ENCODE data around the gene PITX2.

Gene PITX2

DNA sequence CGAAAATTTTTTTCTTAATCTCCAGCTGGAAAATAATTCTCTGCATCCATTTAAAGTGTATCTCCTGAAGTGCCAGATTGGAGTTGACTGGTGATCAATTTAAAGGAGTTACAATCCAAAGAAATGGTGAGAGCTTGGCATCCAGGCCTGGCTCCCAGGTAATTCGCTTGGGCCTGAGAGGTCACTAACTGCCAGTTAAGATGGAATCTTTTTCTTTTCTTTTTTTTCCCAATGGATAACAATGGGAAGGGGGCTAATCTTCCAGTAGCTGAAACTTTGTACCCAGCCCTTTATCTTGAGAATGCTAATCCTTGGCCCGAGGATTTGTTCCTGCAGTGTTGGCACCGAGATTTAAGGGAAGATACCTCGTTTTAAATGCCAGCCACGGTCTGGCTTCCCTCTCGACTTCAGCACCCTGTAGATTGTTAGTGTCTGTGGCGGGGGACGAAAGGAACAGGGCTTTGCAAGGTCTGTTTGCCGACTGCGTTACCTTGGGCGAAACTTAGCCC lies 13.3 kb upstream of the PITX2 start:
- DNase-seq: no peak

DNA sequence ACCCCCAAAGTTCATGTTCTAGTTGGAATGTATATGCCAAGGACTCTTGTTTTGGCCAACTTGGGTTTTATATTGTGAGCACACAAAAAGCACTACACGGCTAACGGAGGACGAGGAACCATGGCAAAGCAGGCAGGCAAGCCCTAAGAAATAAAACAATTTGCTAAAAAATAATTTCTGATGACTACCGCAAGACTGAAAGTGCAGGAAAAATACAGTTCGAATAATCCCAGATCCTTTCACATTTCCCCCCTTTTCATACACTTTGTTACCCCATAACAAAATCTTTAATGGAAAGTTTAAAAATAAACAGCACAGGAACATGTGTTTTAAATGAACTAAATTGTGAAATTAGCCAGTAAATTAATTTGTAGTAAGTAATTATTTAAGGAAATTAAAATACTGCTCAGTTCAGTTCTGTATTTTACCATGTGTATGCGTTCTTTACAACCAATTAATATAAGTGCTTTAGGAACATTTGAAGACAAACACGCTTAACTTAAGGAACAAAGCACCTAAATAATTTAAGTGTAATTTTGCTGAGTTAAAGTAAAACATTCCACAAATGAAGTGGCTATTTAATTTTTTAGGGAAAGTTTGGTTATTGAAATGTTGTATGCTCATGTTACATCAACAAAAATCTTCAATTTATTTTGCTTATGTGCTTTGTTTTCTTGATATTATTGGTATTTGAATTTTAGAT lies 12.4 kb upstream of the PITX2 start:
- DNase-seq: no peak

DNA sequence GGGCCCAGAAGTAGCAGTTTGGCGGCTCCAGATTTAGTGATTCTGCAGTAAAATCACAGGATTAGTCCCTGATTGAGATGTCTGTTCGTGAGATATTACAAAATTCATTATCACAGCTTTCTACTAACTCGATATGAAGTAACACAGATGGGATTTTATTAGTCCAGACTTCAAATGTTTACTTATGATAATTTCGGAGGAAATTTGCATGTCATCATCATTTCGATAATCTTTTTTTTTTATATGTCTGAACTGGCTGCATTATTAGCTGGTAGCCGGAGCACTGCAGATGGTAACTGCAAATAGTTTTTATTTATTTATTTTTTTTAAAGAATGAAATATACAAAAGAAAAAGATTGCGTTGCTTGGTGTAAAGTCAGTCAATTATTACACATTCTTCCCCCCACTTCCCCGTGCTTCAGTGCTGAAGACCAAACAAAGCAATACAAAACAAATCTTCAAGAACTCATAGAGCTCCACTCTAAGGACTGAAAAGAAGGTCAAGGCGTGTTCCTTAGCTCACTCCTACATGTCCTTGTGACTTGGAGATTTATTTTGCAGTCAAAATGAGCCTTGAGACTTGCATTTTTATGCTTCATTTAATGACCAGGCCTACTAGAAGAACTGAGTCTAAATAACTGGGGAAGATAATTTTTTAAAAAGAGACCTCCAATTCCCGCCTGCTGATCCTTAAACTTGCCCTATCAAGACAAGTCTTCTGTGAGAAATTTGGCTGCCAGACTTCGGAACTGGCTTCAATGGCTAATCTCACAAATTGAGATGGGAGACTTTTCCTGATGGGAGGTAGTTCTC lies 11.7 kb upstream of the PITX2 start:
- DNase-seq: no peak

DNA sequence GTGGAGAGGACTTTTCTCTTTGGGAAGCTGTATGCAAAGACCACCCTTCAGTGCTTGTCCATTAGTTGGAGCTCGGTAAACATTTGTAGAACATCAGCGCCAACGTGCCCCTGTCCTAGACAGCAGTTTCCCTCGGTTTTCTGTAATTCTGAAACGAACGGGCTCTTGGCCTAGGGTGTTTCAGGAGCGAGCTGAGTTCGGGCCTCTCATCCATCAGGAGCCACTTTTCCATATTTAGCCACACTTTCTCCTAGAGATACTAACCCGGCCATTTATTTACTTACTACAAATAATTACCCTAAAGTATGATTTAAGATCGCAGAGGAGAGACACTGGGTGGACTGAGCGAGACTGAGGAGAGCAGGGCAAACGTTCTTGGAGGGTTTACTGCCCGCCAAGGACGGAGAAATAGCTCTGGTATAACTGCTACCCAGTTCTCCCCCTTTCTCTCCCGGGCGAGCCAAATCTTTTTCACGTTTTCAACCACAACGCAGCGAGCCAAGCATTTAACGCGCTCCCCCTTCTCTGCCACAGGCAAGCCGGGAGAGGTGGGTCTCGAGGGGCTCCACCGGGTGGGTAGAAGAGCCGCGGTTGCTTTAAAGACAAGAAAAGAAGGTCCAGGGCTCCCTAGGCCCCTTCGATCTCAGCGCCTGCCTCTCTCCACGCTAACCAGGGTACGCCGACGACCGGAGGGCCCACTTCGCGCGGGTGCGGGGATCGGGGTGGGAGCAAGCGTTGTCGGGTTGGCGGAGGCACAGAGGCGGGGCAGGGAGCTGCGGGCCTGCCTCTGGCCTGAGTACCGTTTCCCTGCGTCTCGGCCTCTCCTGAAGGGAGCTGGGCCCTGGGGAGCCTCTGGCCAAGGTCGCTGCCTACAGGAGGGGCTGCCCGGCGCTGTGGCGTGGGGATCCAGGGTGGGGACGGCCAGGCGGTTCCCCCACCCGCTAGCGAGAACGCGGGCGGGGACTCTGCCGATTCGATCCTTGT lies 10.8 kb upstream of the PITX2 start:
- DNase-seq: no peak

DNA sequence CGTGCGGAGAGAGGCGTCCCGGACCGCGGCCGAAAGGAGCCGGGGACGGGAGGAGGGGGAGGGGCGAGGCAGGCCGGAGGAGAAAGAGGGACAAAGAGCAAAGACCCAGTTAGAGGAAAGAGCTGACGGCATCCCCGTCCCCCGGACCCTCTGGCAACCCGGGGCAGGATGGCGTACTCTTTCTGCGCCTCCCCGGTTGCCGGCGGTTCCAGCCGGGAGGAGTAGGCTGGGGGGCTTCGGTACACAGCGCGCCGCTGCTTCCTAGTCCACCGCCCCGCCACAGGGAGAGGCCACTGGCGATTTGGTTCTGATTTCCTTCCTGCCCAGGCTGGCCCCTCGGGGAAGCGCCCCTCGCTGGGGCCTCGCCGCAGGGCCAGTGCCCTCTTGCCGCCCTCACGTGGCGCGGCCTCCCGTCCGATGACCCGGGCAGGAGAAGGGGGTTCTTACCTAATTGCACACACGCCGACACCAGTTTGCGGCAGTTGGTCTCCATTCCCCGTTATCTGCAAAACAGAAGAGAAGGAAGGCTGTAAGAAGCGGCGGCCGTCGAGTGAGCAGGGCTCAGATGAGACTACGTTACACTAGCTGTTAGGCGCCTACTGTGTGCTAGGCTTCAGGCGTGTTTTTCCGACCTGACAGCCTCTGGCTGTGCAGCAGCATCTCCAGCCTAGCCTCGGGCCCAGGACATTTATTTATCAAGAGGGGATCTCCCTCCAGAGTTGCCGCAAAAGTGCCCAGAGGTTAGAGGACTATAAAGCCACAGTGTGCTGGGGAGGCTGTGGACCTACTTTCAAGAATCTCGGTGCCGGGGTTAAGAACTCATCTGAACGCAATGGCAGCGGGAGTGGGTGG lies 9.9 kb upstream of the PITX2 start:
- DNase-seq: no peak

DNA sequence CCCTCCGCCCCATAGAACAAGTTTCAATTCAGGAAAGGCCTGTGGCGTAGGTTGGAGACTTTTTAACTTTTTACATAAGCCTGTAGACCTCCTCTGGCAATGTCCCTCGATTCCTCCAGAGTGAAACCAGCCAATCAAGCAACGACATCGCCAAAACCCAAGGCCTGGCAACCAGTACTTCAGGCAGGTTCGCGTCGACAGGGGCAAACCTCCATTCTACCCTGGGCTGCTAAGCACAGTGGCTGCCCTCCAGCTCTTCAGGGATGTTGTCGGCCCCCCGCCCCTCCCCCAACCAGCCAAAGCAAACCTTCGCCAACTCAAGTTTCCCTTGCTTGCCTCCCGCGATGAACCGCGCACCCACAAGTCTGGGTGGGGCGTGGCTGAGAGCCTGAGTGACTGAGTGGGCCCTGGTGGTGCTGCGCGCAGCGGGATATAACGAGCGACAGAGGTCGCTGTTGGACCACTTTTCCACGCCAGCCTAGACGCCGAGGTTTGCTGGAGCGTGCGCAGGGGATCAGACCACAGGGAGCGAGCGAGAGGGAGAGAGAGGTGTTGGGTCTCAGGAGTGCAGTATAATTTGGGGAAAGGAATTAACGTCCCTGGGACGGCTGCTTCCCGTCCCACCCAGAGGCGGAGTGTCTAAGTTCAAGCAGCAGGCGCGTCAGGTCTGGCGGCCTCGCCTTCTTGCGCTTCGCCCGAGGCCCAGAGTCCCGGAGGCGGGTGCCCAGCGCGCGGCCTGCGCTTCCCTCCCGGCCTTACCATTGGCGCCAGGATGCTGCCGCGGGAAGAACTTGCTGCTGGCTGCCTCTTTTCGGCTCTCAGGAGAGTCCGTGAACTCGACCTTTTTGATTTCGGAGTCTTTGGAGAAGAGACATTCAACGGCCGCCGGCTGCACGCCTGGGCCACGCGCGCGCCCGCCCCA lies 9.0 kb upstream of the PITX2 start:
- DNase-seq: no peak

DNA sequence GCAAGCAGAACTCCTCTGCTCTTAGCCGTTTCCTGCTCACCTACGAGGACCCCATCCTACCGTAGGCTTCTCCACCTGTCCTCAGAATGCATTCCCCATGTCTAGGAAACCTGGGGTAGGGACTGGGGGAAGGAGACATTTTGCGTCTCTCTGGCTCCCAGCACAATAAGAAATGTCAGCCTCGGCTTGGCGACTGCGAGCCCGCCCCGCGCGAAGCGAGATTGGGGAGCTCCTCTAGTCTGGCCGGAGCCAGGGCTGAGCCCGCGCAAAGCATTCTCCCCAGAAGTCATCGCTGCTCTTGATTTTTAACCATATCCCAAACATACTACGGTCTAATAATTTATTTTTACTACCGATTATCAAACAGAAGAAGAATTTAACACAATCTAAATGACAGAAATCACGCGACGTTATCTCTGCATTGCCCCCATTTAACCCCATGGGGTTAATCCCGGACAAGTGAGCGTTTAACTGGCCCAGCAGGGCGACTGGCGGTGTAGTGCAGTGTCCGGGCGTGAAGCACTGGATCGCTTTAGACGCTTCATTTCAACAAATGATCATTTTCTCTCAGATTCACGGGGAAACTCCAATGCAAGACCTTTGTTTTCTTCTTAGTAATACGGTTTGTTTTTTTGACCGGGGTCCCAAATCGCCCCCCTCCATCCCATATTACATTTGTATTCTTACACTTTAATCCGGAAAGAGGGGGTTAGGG lies 8.0 kb upstream of the PITX2 start:
- no peak for DNase-seq

DNA sequence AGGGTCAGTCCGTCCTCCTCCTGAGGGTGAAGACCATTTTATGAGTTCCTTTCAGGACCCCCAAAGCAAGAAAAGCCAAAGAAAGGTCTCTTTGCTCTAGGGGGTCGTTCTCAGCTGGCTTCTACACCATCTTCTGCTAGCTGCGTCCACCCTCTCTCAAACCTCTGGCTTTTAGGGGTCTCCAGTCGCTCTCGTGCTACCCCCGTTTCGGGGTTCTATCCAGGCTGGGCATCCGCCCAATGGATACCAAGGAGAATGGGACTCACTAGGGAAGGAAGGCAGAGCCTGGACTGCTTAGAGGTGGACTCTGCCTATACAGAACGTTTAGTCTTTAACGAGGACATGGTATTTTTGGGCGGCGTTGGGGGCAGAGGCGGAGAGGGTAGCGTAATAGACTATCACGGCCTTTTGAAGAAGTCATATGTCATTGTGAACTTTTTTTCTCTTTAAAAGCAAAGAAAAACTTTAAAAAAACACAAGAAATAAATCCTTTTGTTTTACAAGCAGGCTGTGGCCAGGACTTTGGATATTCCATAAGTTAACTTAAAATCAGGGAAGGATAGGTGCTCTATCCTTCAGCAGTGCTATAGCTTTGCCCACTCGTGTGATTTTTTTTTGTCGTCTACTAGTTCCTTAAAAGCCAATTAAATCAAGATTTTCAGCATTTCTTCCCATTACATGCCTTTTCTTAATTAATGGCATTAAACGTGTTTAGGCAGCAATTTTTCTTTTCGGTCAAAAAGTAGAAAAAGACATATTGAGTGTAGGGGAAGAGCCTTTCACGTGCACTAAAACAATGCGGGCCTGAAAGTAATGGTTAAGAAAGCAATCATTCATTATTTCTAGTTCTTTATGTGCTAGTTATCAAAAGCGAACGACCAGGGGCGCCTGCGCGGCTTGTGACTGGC lies 7.2 kb upstream of the PITX2 start:
- no peak for DNase-seq

DNA sequence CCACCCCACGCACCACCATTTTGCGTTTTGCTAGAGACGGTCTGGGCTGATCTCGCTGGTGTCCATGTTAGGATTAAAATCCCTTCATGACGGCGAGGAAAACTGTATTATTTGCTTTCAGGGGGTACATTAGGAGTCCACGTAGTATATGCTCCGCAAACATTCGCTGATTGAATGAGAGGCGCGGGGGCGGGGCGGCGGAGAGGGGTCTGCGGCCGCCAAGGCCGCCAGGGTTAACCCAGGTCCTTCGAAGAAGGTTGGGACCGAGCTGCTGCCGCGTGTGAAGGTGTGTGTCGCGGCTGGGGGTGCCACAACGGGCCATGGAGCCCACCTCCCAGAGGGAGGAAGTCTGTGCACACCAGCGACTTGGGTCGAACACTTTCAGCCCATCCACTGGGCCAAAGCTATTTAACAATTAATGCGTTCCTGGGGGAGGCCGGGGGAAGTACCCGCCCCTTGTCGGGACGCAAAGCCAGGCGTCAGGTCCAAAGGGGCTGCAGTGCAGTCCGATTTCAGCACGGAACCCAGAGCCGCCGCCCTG lies 6.4 kb upstream of the PITX2 start:
- DNase-seq: no peak

DNA sequence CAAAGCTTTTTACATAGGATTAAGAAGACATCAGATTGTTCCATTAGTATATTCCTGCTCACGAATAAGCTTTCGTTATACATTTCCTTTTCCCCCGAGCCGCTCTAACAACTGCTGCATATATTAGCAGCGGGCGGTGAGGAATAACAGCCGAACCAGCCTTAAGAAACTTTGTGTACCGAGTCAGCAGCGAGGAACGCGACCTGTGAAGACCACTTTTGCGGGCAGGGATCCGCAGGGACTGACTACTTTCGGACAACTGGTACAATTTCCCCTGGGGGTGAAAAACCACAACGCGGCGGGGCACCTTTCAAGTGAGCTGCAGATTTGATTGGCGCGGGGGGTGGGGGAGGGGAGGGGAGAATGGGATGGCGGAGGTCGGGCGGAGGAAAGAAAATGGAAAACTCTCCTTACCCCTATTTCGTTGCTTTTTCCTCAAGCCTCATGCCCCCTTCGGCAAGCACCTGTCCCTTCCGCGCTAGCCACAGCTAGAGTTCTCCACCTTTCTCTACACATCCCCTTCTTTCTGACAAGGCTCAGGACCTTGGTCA lies 5.9 kb upstream of the PITX2 start:
- DNase-seq: no peak

DNA sequence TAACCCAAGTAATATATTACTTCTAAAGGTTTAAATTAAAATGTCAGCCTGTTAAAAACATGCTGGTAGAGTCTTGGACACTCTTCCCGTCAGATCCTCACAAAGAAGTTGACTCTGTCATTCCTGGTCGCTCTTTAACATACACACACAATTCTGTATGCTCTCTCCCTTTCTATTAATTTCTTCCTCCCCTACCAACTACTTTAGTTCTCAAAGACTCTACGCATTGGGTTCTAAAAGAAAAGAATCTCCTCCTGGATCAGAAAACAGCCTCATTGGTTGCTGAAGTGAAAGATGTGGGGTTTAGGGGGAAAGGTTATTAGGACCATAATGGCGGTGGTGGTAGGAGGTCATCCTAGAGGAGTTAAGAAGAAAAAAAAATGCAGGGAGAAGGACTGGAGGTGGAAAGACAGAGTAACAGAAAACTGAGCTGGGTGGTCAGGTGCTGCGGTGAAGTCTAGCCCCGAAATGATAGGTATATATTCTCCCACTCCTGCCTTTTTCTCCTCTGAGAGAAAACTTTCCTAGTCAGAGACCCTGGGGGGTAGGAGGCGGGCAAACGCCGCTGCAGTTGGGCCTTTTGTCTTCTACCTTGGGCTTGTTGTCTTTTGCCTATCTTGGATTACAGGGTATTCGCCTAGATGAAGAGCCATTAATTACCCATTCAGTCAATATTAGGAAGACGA lies 5.2 kb upstream of the PITX2 start:
- DNase-seq: no peak

DNA sequence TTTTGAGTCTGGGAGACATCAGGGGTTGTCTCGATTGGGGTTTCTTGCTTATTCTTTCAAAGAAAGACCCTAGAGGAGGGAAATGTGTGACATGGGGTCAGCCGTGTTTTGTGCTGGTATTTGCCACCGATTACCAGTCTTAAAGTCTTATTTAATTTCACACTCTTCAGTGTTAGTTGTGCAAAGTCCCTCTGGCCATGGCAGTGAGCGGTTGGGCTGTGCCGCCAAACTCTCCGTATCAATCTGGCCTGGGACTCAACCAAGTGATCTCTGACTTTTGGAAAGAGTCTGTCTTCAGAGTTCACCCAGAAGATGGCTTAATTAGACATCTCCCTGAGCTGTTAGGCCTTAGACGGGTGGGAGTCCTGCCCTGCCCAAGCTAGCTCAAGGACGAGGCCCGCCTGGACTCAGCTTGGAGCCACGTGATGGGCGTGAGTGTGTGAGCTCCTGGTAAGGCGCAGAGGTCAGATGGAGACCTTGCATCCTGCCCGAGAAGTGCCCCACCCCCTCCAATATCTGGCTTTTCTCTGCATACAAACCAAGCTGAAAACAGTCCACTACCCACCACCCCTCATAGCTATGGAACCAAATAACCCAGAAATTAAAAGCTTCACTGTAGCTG lies 3.8 kb upstream of the PITX2 start:
- DNase-seq: no peak

DNA sequence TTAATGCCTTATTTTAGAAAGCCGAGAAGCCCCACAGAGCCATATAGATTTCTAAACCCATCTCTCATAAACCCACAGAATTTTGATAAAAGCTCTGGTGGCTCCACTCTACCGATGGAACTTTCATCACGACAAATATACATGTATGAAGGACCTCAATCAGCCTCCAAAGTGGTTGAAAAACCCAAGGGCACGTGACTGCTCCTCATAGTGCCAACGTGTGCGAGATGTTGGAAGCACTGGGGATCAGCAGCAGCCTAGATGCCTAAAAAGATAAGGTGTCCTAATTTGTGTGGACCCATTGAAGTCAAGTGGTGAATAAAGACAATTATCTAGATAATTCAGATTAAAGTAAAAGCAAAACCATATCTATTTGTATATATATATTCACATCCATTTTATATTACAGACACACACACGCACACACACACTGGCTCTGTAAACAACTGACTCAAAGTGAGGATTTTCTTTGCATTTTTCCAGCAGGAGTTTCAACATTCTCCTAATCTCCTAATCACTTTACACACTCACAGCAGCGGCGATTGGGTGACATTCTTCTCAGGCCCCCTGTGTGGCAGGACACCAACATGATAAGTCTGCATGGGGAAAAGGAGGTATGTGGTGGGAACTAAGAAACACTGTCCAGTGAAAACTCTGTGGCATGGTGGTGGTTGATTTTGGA lies 2.8 kb upstream of the PITX2 start:
- no peak for DNase-seq

DNA sequence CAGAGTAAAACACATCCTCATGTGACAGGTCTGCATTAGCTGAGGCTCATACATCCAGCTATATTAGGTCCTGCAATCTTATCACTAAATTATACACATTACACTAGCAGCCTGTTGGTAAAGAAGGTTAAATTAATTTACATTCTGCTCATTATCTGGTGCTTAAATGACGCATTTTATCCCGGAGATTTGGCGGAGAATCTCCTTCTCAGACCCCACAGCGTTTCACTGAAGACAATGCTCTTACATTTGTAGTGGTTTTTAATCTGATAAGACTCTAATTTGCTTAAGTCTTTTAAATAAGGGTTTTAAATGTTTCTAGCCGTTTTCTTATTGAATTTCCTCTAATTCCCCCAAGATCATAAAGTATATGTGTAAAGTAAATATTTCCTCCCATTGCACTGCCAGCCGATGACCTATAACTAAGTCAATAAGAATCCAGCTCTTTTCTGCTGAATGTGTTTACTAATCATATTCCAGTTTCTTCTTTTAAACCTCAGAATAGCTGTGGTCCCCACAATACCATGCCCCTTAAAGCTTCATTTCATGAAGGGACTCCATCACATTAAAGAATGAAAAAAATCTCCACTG lies 2.1 kb upstream of the PITX2 start:
- DNase-seq: no peak

DNA sequence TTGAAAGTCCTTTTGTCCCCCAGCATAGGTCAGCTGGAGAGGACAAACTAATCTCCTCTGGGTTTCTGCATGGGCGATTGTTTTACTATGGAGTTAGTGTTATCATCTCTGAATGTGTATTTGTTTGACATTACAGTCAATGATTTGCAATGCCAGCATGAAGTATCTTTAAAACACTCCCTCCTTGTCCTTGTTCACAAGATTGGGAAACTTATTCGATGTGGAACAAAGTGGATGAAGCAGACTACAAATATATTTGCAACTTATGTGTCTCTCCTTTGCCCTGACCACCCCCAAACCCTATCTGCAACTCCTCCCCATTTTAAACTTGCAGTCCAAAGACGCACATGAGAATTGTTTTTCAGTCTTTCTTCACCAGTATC lies 1.5 kb upstream of the PITX2 start:
- no peak for DNase-seq

DNA sequence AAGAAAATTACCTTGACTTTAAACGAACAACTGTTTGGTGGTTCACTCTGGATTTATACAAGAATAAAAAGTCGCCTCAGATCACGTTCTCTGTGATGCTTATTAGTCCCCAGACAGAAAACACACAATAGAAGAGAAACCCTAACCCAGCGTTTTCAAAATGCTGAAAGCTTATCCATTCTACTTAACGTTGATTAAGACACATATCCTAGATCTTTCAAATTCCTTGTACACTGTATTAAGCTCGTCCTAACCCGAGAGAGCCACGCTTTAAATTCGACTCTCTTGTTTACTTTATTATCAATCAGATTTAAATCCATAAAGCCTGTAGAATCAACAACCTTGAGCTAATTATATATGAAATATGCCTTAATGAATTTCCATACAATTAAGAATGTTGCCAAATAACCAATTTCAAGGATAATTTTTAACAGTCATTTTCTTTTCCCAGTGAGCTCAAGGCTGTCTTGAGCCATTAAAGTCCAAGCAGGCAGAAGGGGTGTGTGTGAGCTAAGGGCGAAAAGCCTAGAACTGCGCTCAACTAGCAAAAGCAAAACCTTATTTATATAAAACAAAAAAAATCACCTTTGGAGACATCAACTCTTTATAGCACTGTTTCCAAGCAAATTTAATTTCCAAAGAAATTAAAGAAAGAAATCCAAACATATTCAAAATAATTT lies 981 bp upstream of the PITX2 start:
- no peak for DNase-seq

Measured in activated CD4-positive, alpha-beta T cell treated with anti-CD3 and anti-CD28 coated beads for 4 hours (primary cell).